Fibroblast of pulmonary artery (primary cell): ENCODE data around the gene VPS52.

Experiments used
- DNase-seq: peaks from one replicate; pipeline ENCODE4 v3.0.0-alpha.2; 2010; ENCODE audit warnings: low read depth
- H3K4me3 ChIP-seq: replicated peaks from 2 replicates; pipeline ENCODE4 v1.5.1; 2011; ENCODE audit warnings: low read depth, mild to moderate bottlenecking, control low read depth, low read length, moderate library complexity
- CTCF ChIP-seq: IDR thresholded peaks from 2 replicates; pipeline ENCODE4 v1.5.1; 2011; ENCODE audit warnings: mild to moderate bottlenecking, control low read depth, low read length, inconsistent platforms; ENCODE audit errors: missing control alignments

VPS52 gene

DNA sequence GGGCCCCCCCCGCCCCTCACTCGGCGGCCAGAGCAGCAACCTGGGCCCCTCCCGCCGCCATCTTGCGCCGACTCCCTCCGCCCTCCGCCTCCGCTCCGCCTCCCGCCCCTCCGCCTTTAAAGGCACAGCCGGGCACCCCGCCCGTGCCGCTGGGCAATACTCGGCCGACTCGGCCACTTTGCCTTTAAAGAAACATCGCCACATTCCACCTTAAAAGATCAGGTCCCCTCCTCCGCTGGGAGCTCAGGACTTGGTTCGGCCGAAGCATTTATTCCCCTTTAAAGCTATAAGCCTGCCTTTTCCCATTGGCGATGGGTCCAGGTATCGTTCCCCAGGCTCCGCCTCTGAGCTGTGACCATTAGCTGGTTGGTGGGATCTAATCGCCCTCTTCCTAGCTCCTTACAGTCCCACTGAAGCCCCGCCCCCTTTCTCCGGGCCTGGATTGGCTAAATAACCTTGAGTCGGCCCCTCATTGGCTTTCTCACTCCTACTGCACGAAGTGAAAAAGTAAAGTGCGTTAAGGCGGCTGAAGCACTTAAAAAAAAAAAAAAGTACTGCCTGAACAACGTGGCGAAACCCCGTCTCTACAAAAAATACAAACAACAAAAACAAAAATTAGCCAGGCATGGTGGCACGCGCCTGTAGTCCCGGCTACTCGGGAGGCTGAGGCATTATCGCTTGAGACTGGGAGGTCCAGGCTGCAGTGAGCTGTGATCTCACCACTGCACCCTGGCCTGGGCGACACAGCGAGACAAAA is 46.2 kb upstream of the VPS52 start, which contains the start of gene ZBTB22:
TSS of gene ZBTB22 (minus strand) at position 76 of the 757 bp plus-strand sequence. CDS start 828 bp downstream, outside the sequence.
- peak; percentile 99 for DNase-seq
- H3K4me3 ChIP-seq: peak within 1 kb of the TSS; percentile 56
- no peak for TF ChIP-seq CTCF

GRCh38 chr6:33317419-33317668 is 45.7 kb upstream of the VPS52 start:
- no peak for TF ChIP-seq CTCF
- peak overlapping the region; percentile 56 for H3K4me3 ChIP-seq
- no peak for DNase-seq

- H3K4me3 ChIP-seq: peak overlapping the region; percentile 56
- no peak for TF ChIP-seq CTCF
- no peak for DNase-seq
Measured at GRCh38 chr6:33316603-33317418, 45.1 kb upstream of the VPS52 start.

GRCh38 chr6:33315793-33316602 is 44.3 kb upstream of the VPS52 start:
- no peak for DNase-seq

GRCh38 chr6:33314943-33315792 is 43.5 kb upstream of the VPS52 start:
- no peak for TF ChIP-seq CTCF
- DNase-seq: no peak
- H3K4me3 ChIP-seq: peak overlapping the region; percentile 92

More at GRCh38 chr6:33315793-33316602, 44.3 kb upstream of the VPS52 start:
- no peak for TF ChIP-seq CTCF
- H3K4me3 ChIP-seq: no peak overlapping the region

DNA sequence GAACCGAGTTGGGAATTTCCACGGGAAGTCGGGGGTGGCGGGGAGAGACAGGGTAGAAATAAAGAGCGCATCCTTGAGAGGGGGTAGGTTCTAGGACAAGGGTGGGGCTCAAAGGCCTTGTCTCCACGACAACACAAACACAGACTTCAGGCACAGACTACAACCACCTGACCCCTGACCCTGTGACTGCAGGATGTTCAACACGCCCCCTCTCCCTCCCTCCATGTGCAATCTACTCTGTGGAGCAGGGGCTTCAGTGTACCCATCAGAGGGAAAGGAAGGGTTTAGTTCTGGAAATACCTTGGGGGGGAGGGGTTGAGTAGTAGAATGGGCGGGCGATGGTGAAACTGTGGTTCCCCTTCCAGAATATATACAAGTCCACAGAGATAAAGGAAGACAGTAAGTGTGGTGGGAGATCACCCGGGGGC is 42.9 kb upstream of the VPS52 start:
- H3K4me3 ChIP-seq: peak overlapping the region; percentile 92

More for the DNA sequence above, 42.9 kb upstream of the VPS52 start:
- peak; percentile 91 for DNase-seq
- TF ChIP-seq CTCF: no peak
